ENCODE results near the gene ABCD3.
A peak's percentile ranks its signal among the peaks of the same experiment; 100 is the strongest.
"Not testable (repeated sequence)": the region's sequence is repeated elsewhere in the genome, so short reads cannot be mapped to it uniquely, and the experiment has no call there.

The ABCD3 gene

GRCh38 chr1:94417978-94418663, at the start of gene ABCD3:
ABCD3 (plus strand) TSS chr1:94418389; CDS start chr1:94418479, 90 bp downstream.
- peak; percentile 99 for DNase-seq (ENCODE audit: low spot score)

GRCh38 chr1:94372771-94373170, 45.4 kb upstream of the ABCD3 start:
- not testable (repeated sequence) for DNase-seq (ENCODE audit: low spot score)

GRCh38 chr1:94373311-94373710, 44.9 kb upstream of the ABCD3 start:
- DNase-seq (ENCODE audit: low spot score): not testable (repeated sequence)

- DNase-seq (ENCODE audit: low spot score): not testable (repeated sequence)
Observed at GRCh38 chr1:94375666-94376065, 42.5 kb upstream of the ABCD3 start.

GRCh38 chr1:94378493-94378892, 39.7 kb upstream of the ABCD3 start:
- DNase-seq (ENCODE audit: low spot score): not testable (repeated sequence)

- no peak for DNase-seq (ENCODE audit: low spot score)
Observed at GRCh38 chr1:94379615-94380014, 38.6 kb upstream of the ABCD3 start.

GRCh38 chr1:94382201-94382600, 36.0 kb upstream of the ABCD3 start:
- no peak for DNase-seq (ENCODE audit: low spot score)

- no peak for DNase-seq (ENCODE audit: low spot score)
Observed at GRCh38 chr1:94383966-94384408, 34.2 kb upstream of the ABCD3 start.

- no peak for DNase-seq (ENCODE audit: low spot score)
Observed at GRCh38 chr1:94384485-94385265, 33.5 kb upstream of the ABCD3 start.

GRCh38 chr1:94385308-94385929, 32.8 kb upstream of the ABCD3 start:
- no peak for DNase-seq (ENCODE audit: low spot score)

GRCh38 chr1:94389298-94389697, 28.9 kb upstream of the ABCD3 start:
- no peak for DNase-seq (ENCODE audit: low spot score)

GRCh38 chr1:94394247-94394646, 23.9 kb upstream of the ABCD3 start:
- no peak for DNase-seq (ENCODE audit: low spot score)

GRCh38 chr1:94395231-94395630, 23.0 kb upstream of the ABCD3 start:
- no peak for DNase-seq (ENCODE audit: low spot score)

- no peak for DNase-seq (ENCODE audit: low spot score)
Observed at GRCh38 chr1:94395748-94396309, 22.4 kb upstream of the ABCD3 start.

- DNase-seq (ENCODE audit: low spot score): no peak
Observed at GRCh38 chr1:94396356-94397010, 21.7 kb upstream of the ABCD3 start.

- no peak for DNase-seq (ENCODE audit: low spot score)
Observed at GRCh38 chr1:94398356-94398755, 19.8 kb upstream of the ABCD3 start.

GRCh38 chr1:94399453-94399852, 18.7 kb upstream of the ABCD3 start:
- no peak for DNase-seq (ENCODE audit: low spot score)

GRCh38 chr1:94401206-94401605, 17.0 kb upstream of the ABCD3 start:
- DNase-seq (ENCODE audit: low spot score): no peak

- DNase-seq (ENCODE audit: low spot score): no peak
Observed at GRCh38 chr1:94406446-94406845, 11.7 kb upstream of the ABCD3 start.

- no peak for DNase-seq (ENCODE audit: low spot score)
Observed at GRCh38 chr1:94408104-94408830, 9.9 kb upstream of the ABCD3 start.

- DNase-seq (ENCODE audit: low spot score): no peak
Observed at GRCh38 chr1:94411237-94411636, 7.0 kb upstream of the ABCD3 start.

Measured in left forelimb (tissue), 1 donor.